GM19238 (cell line): Measurements from ENCODE around the gene ZCCHC17.
"Not testable (repeated sequence)": the region's sequence is repeated elsewhere in the genome, so short reads cannot be mapped to it uniquely, and the experiment has no call there.

Experiments
- DNase-seq: peaks from one replicate; pipeline ENCODE4 v3.0.0; 2011; ENCODE audit warnings: low spot score; ENCODE audit not compliant: insufficient read length

Gene ZCCHC17

GRCh38 chr1:31296486-31297276 is at the start of gene ZCCHC17, which contains the start of gene SNRNP40:
Gene ZCCHC17 (plus strand): TSS chr1:31297032. CDS start chr1:31310099, 13,067 bp downstream.
Gene SNRNP40 (minus strand): TSS chr1:31296788. CDS start chr1:31296751, 37 bp downstream.
- DNase-seq: peak; percentile 91

GRCh38 chr1:31248276-31248675 is 48.6 kb upstream of the ZCCHC17 start:
- DNase-seq: no peak

- DNase-seq: no peak
Measured at GRCh38 chr1:31249854-31250253, 47.0 kb upstream of the ZCCHC17 start.

- no peak for DNase-seq
Measured at GRCh38 chr1:31257213-31257612, 39.6 kb upstream of the ZCCHC17 start.

- no peak for DNase-seq
Measured at GRCh38 chr1:31258581-31258980, 38.3 kb upstream of the ZCCHC17 start.

GRCh38 chr1:31259746-31260145 is 37.1 kb upstream of the ZCCHC17 start:
- no peak for DNase-seq

- DNase-seq: no peak
Measured at GRCh38 chr1:31261916-31262315, 34.9 kb upstream of the ZCCHC17 start.

- DNase-seq: not testable (repeated sequence)
Measured at GRCh38 chr1:31262393-31262792, 34.4 kb upstream of the ZCCHC17 start.

GRCh38 chr1:31263408-31263807 is 33.4 kb upstream of the ZCCHC17 start:
- no peak for DNase-seq

- DNase-seq: no peak
Measured at GRCh38 chr1:31264790-31265386, 31.9 kb upstream of the ZCCHC17 start.

GRCh38 chr1:31266547-31266946 is 30.3 kb upstream of the ZCCHC17 start:
- no peak for DNase-seq

GRCh38 chr1:31272369-31272768 is 24.5 kb upstream of the ZCCHC17 start:
- no peak for DNase-seq

GRCh38 chr1:31273619-31274018 is 23.2 kb upstream of the ZCCHC17 start:
- DNase-seq: no peak

- not testable (repeated sequence) for DNase-seq
Measured at GRCh38 chr1:31282426-31282825, 14.4 kb upstream of the ZCCHC17 start.

GRCh38 chr1:31287791-31288190 is 9.0 kb upstream of the ZCCHC17 start:
- not testable (repeated sequence) for DNase-seq

- DNase-seq: no peak
Measured at GRCh38 chr1:31289021-31289420, 7.8 kb upstream of the ZCCHC17 start.

GRCh38 chr1:31295874-31296485 is 852 bp upstream of the ZCCHC17 start:
- no peak for DNase-seq

GRCh38 chr1:31297277-31298247 is 730 bp downstream of the ZCCHC17 start:
- DNase-seq: no peak

- no peak for DNase-seq
Measured at GRCh38 chr1:31299365-31299764, 2.5 kb downstream of the ZCCHC17 start.

- no peak for DNase-seq
Measured at GRCh38 chr1:31300193-31300592, 3.4 kb downstream of the ZCCHC17 start.
